Measurements from ENCODE around the gene LDLRAD4.

- TF ChIP-seq, protein P1, sequence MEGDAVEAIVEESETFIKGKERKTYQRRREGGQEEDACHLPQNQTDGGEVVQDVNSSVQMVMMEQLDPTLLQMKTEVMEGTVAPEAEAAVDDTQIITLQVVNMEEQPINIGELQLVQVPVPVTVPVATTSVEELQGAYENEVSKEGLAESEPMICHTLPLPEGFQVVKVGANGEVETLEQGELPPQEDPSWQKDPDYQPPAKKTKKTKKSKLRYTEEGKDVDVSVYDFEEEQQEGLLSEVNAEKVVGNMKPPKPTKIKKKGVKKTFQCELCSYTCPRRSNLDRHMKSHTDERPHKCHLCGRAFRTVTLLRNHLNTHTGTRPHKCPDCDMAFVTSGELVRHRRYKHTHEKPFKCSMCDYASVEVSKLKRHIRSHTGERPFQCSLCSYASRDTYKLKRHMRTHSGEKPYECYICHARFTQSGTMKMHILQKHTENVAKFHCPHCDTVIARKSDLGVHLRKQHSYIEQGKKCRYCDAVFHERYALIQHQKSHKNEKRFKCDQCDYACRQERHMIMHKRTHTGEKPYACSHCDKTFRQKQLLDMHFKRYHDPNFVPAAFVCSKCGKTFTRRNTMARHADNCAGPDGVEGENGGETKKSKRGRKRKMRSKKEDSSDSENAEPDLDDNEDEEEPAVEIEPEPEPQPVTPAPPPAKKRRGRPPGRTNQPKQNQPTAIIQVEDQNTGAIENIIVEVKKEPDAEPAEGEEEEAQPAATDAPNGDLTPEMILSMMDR (IDR thresholded peaks at IDR 0.05), result no peak
- TF ChIP-seq POLR2AphosphoS5 (IDR thresholded peaks at IDR 0.05), result no peak
Observed at GRCh38 chr18:13381331-13381730, 162.8 kb downstream of the LDLRAD4 start.
